Stimulated activated CD8-positive, alpha-beta memory T cell treated with anti-CD3 and anti-CD28 coated beads, Interleukin-7, amount 100 ng/mL, for 4 hours (primary cell): ENCODE measurements around the gene MEIS3.

ENCODE experiments used
- DNase-seq, 2 donors: peaks; one replicate each; pipeline ENCODE4 v3.0.0-alpha.2; 2020; ENCODE audit warnings: low read depth in 2 of 2

Gene MEIS3

DNA sequence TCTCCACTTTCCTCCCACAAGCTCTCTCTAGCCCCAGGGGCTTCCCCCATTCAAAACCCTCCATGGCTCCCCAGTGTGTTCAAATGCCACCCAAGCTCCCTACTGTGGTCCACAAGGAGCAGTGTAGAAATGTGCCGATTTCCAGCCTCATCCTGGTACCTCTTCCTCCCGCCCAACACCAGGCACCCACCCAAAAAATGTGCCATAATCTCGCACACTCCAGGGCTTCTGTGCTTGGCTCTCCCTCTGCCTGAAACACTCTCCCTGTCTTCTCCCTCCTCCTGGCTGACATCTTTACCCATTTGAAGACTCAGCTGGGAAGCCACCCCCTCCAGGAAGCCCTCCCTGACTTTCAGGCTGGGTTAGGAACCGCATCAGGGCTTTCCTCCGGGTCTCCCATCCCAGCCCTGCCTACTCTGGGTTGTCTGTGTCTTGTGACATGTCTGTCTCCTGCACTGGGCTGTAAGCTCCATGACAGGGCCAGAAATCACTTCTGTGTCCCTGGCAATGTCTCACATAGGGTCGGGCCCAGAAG lies 16.6 kb upstream of the MEIS3 start:
- no peak for DNase-seq

GRCh38 chr19:47435196-47435595 lies 15.9 kb upstream of the MEIS3 start:
- DNase-seq, result no peak

GRCh38 chr19:47434088-47434487 lies 14.8 kb upstream of the MEIS3 start:
- no peak for DNase-seq

- no peak for DNase-seq
Observed at GRCh38 chr19:47433121-47433520, 13.8 kb upstream of the MEIS3 start.

DNA sequence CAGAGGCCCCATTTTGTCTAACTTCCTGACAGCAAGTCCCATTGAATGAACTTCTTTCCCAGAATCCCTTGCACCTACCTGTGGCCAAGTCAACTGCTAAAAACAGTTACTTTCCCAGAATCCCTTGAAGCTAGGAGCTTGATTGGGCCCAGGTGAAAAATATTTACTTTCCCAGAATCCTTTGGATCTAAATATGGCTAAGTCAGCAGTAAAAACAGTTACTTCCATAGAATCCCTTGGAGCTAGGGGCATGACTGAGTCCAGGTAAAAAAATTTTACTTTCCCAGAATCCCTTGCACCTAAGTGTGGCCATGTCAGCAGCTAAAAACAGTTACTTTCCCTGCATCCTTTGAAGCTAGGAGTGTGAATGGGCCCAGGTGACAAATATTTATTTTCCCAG lies 13.2 kb upstream of the MEIS3 start:
- DNase-seq, result no peak

- DNase-seq, result no peak
Observed at GRCh38 chr19:47432091-47432490, 12.8 kb upstream of the MEIS3 start.

DNA sequence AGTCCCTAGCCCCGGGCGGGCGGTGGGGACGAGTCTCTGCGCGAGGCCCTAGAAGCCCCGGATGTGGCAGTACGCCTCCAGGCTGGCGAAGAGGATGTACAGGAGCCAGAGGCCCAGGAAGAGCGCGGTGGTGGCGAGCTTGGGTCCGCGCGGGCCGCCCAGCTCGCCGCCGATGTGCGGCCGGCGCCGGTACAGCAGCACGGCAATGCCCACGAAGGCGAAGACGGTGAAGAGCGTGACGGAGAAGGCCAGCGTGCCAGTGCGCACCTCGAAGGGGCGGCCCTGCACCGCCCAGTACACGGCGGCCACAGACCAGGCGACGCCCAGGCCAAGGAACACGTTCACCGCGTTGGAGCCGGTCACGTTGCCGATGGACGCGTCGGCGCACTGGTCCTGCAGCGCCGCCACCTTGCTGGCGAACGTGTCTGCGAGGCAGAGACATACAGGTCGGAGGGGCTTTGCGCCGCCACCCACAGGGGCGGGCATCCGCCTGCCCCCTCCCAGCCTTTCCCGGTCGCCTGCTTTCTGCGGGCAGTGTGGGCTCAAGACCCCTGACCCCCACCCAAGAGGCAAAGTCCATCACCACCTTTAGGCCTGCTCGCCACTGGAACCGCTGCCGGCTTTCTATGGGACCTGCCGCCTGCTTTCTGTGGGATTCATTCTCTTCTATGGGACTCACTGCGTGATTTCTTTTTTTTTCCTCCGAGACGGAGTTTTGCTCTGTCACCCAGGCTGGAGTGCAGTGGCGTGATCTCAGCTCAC lies 10.9 kb upstream of the MEIS3 start:
- DNase-seq, result no peak

DNA sequence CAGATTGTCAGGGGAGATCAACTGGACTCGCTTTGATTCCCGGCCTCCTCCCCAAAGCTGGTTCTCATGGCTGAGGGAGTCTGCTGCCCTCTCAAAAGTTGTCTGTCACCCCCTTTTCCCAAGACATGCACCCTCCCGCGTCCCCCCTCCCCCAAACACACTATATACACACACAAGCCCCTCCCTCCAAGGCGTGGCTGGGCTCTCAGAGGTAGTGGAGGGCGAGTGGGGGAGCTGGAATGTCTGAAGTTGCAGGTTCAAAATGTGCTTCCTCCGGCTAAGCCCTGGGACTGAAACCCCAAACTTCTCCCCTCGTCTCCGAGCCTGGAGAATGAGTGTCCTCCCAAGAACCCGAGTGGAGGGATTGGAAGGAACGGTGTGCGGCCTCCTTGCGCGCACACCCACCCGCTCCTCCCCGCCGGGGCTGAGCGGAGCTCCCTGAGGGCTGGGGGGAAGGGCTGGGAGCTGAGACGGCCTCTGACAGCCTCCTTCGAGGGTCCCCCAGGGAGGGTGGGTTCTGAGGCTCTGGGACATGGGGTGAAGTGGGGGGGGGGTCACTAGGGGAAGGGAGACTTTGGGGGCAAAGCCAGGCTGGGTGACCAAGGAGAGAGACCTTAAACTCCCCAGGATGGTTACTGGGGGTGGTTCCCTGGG lies 9.9 kb upstream of the MEIS3 start:
- no peak for DNase-seq

- peak; percentile 73 to 88 for DNase-seq
Observed at GRCh38 chr19:47428177-47428894, 9.0 kb upstream of the MEIS3 start.

DNA sequence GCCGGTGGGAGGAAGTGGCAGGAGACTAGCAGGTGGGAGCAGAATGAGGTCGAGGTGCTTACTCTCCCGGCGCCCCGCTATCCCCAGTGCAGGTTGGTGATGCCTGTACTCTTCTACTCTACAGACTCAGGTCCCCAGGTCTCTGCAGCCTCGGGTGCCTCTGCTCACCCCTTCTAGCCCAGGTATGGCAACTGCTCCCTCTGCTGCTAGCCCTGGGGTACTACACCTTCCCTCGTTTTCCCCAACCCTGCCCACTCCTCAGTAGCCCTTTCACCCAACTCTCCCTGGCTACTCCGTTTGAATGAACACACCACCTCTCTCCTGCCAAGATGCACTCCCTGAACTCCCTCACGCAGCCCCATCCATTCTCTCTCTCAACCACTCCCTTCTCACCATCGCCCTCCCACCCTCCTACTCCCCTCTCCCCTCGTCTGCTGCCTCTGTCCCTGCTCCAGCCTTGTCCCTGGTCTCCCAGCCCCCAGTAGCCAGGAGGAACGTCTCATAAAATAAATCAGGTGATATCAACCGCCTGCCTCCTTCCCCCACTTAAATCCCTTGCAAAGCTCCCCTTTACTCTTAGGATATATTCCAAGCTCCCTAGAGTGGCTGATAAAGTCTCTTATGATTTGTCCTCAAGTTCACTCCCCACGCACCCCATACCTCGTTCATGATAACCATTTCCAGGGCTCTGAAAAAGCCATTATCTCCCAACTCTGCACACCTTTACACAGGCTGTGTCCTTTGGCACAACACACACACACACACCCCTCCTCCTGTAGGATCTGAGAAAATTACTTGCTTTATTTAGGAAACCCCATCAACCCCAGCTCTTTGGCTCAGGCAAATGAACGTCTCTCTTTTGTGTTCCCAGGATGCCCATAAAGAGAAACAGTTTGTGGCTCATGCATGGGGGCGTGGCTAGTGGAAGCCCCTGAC lies 8.2 kb upstream of the MEIS3 start:
- peak in 1 of 2 donors; percentile 31 for DNase-seq

DNA sequence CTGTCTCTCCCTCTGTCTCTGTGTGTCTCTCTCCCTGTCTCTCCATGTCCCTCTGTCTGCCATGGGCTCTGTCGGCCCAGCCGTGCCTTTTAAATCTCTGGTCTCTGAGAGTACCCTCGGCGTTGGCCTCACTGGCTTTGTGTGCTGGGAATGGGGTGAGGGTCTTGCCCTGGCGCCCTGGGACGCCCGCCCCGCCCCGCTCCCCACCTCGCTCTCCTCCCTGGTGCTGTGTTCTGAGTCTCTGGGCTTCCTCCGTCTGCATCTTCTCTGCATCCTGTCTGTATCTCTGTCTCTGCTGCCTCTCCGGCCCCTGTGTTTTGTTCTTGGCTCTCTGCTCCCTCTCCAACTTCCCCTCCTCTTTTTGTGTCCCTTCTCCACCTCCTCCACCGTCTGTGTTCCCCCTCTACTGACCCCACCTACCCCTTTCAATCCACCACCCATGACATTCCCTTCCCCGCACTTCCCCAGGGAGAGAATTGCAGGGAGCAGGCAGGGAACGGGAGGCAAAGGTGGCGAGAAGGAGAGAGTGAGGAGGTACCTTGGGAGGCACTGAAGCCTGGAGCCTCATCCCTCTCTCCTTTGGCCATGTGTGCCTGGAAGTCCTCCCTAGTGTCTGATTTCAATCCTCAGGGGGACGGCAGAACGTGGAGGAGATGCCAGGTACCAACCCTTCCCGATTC lies 4.0 kb upstream of the MEIS3 start:
- DNase-seq, result no peak

- no peak for DNase-seq
Observed at GRCh38 chr19:47422417-47423163, 3.3 kb upstream of the MEIS3 start.

DNA sequence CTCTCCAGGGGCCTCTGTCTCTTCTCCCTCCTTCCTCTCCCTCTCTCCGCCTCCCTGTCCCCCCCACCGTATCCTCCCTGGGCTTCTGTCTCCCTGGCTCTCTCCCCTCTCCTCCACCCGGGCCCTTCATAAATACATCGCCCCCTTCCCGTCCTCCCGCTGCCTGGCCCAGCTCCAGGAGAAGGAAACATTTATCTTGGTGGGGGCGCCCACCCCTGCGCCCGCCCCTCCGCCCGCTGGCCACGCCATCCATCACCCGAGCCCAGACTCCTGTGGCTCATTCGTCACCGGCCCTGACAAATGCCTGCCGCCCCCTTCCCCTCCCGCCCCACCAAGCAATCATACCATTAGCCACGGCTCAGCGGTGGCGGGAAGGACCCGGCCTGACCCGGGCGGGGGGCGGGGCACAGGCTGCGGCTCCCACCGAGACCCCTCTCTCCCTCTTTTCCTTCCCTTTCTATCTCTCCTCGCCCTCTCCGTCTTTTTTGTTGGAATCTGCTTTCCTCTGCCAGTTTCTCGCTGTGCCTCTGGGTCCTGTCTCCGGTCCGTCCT lies 2.6 kb upstream of the MEIS3 start:
- DNase-seq, result no peak

- no peak for DNase-seq
Observed at GRCh38 chr19:47421244-47421786, 2.0 kb upstream of the MEIS3 start.

DNA sequence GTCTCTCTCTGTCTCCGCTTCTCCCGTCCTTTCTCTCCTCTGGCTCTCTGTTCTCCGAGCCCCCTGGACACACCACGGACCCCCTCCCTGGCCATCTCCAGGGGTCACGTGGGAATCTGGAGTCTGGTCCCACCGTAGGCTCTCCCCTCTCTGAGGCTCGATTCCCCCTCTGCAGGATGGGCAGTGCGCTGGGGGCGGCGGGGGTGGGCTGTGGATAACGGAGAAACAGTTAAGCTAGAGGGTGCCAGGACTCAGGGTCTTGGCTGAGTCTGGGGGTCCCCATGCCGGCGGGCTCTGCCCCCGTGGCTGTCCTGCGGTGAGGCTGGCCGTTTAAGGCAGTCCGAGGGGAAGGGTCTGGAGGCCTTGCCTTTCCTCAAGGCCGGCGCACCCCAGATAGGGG lies 462 bp upstream of the MEIS3 start:
- DNase-seq, result no peak

DNA sequence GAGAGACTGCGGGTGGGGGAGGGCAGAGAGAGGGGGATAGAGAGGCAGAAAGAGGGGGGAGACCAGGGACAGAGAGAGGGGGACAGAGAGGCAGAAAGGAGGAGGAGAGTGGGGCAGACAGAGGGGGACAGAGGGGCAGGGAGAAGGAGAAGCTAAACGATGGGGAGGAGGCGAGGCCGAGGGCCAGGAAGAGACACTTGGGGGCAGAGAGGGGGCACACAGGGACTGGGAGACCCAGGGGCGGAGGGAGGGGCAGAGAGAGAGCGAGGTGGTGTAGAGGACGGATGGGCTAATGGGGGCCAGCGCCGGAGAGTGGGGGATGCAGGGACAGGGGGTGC lies 666 bp downstream of the MEIS3 start:
- no peak for DNase-seq

DNA sequence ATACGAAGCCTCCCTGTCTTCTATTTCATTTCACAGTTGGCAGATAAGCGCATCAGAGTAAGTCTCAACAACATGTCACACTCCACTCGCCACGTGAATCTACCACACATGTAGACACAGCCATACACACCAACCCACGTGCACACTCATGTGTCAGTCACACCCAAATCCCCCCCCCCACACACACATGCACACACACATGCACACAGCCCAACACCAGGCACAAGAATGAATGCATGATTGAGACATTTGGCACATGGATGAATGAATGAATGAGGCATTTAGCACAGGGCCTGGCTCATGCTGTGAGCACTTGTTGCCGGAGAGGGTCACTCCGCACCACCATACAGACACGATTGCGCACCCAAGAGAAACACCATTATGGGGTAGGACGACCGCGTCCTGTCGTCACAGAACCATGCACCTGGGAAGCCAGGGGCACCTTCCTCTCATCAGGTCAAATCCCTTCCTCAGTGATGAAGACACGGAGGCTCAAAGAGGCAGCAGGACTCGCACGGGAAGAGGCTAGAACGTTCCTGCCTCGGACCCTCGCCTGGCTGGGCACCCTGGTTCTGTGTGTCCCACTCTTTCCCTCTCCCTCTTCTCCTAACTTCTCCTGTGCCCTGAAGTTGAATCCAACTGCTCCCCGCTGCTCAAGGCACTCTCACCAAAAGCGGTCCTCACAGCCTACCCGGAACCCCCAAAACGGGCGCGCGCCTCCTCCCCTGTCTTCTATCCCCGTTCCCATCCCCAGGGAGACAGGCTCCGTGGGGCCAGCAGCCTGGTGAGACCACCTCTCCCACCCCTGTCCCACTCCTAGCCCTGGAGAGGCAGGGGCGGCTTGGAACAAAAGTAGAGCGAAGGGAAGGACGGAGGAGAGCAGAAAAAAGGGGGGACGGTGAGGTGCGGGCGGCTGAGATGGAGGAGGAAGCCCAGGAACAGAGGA lies 1.3 kb downstream of the MEIS3 start:
- no peak for DNase-seq

GRCh38 chr19:47417107-47417745 lies 2.1 kb downstream of the MEIS3 start:
- no peak for DNase-seq
